ENCODE measurements around the gene CCDC91.

DNA sequence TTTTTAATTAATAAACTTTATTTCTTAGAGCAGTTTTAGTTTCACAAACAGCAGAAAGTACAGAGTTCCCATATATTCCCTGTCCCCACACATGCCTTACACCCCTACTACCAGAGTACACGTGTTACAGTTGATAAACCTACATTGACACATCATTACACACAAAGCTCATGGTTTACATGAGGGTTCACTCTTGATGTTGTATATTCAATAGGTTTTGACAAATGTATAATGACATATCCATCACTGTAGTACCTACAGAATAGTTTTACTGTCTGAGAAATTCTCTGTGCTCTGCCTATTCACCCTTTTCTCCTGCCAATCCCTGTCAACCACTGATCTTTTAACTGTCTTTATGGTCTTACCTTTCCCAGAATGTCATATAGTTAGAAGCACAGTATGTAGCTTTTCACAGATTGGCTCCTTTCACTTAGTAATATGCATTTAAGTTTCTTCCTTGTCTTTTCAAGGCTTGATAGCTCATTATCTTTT, 15.1 kb upstream of the CCDC91 start:
- TF ChIP-seq POLR2AphosphoS5 (IDR thresholded peaks at IDR 0.05; ENCODE audit: borderline replicate concordance, low read depth, low read length): no peak
- no peak for TF ChIP-seq EZH2 (IDR thresholded peaks at IDR 0.05)
- no peak for TF ChIP-seq FOXP2 (optimal IDR thresholded peaks at IDR 0.05; ENCODE audit: control extremely low read depth, extremely low read length, insufficient read depth)
